ENCODE measurements around the gene WNT3A. TPM values are rescaled to one million over a fixed set of nuclear protein-coding genes. Genes with fewer than 3 reads are reported as not detected.

Gene WNT3A
- total RNA-seq, 1 donor from 2014 or later = 0.06 TPM

DNA sequence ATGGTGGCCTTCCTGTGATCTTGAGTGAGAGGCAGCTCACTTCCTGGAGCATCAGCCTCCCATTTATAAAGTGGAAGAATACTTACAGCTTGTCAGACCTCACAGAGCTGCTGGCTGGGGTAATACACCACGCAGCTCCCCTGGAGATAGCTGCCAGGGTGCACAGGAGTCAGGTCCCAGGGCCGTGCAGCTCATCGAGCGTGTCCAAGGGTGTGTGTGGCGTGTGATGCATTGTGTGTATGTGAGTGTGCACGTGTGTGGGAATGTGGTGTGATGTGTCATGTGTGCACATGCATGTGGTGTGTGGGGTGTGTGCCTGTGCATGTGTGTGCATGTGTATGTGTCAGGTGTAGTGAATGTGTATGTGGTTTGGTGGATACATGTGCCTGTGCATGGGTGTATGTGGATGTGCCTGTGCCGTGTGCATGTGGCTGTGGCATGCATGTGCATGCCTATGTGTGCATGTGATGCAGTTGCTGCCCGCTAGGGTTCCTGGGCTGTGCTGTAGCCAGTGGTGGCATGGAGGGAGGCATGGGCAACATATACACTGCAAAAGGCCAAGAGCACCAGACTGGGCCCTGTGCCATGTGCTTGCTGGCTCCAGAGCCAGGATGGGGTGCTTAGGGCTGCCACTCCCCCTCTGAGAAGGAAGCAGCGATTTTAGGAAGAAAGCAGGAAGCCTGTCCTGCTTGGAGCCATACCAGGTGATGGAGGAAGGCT, 24.6 kb downstream of the WNT3A start:
- no peak for DNase-seq (ENCODE audit: low spot score)

DNA sequence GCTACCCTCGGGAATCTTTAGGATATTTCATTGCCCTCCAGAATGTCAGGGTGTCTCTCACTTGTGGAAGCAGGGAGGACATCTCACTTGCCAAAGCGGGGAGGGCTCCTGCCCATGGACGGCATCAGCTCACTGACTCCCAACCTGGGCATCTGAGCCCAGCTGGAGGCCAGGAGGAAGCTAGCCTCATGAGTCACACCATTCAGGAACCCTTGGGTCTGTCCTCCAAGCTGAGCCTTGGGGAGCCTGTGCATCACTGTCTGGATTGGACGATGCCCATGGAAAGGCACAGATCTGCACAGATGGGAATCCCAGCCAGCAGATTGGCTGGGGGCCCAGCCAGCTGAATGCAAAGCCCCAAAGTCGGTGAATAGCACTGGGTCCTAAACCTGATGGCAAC, 25.2 kb downstream of the WNT3A start:
- DNase-seq (ENCODE audit: low spot score) = no peak

DNA sequence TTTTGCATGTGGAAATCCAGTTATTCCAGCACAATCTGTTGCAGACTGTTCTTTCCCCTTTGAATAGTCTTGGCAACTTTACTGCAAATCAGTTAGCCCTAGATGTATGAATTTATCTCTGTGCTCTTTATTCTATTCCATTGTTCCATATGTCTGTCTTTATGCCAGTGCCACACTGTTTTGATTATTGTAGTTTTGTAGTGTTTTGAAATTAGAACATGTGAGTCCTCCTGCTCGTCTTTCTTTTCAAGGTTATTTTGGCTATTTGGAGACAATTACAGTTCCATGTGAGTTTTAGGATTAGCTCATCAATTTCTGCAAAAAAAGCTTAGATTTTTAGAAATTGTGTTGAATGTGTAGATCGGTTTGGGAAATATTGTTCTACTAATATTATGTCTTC, 26.6 kb downstream of the WNT3A start:
- no peak for DNase-seq (ENCODE audit: low spot score)

DNA sequence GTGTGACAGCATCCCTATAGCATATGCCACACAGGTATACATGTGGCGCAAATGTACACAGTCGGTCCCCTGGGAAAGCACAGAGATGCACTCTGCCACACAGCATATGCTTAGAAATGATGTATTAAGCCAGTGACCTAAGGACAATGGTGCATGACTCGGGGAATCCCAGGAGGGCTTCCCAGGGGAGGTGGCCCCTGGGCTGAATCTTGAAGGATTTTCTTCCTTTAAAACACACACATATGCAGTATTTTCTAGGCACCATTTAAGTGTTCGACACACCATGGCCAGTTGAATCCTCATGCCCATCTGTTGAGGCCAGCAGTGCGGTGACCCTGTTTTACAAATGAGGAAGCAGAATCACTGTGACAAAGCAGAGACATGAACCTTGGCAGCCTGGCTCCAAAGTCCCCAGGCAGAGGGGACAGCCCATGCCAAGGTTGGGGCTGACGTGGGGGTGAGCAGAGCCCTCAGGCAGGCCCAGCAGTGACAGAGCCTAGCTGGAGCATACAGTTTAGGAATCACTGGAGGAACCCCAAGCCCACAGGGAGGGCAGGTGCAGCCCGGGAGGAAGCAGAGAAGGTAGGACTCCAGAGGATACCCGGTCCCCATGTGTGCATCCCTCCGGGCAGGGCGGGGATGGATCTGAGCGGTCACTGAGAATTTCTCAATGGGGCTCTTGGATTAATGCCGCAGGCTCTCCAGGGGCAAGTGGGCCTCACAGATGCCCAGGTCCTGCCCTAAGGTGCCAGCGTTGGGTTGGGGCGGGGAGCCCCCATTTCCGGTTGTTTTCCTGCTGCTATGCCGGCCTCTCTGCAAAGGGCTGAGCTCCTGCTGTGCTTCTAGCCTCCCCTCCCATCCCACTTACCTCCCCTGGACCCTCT, 28.4 kb downstream of the WNT3A start:
- DNase-seq (ENCODE audit: low spot score) = no peak

DNA sequence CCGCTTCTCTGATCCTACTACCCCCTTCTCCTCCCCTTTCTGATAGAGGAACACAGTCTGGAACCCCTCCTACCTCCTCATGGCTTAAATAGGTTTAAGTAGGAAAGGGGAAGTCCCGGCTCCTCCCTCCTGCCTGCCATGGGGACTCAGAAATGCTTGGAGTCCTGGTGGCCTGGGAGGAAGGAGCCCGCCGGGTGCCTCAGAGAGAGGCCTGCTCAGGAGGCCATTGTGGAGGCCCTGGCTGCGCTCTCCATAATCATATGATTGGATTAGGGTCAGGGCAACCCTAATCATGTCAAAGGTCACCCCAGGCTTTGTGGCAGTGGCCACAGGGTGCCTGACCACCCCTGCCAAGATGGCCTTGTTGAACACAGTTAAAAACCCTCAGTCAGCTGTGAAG, 29.0 kb downstream of the WNT3A start:
- DNase-seq (ENCODE audit: low spot score) = no peak

DNA sequence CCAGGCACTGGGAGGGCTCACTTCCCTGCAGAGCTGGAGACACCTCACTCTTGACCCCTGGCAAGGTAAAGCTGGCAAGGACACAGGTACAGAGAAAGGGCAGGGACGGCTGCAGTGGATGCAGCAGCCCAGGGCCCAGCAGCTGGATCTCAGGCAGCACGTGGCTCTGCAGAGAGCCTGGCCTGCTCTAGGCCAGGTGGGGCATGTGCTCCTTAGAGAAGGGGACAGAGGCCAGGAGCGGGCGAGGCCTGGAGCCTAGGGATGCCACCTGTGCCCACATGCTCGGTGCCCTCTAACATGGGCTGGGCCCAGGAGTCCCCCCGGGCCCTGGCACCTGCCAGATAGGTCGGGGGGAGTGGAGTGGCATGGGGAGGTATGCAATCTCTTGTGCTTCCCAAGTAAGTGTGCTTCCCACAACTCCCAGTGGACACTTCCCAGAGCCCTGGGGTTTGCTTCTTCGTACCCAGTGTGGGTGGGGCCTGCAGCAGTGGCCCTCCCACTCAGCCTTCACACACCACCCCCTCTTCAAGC, 30.0 kb downstream of the WNT3A start:
- DNase-seq (ENCODE audit: low spot score) = no peak

DNA sequence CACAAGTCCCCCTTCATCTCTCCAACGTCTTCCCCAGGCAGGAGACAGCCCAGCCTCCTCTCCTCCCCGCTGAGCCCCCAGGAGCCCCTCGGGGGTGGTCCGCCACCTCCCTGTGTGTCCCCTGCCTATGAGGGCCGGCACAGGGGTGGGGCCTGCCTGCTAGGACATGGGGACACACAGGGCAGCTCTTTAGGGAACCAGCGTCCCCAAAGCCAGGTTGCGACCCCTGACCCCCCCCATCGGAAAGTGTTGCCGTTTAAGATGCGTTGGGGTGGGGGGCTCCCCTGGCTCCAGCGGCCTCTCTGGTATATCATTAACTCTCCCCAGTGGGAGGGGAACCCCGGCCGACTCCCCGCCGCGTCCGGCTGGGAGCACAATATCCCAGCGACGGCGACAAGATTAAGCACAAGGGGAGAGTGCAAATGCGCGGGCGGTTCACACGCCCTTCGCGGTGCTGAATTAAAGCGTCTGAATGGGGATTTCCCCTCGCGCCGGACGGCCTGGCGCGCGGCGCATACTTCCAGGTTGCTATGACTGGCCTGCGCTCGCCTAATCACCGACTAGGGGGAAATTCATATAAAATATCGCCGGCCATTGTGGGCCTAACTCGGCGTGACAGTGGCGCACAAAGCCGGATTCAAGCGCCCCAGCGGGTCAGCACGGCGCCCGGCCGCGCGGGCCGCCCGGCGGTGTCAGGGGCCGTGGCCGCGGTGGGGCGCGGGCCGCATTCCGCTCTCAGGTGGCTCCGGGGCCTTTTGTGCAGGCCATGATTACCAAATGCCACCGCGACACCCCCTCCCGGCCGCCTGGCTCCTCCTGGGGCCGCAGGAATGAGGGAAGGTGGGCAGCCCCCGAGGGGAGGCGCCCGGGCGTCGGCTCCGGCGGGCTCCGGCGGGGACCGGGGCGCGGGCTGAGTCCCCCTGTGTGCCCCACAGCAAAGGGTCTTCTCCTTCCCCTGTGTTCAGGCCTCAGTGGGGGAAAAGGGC, 30.9 kb downstream of the WNT3A start:
- no peak for DNase-seq (ENCODE audit: low spot score)

DNA sequence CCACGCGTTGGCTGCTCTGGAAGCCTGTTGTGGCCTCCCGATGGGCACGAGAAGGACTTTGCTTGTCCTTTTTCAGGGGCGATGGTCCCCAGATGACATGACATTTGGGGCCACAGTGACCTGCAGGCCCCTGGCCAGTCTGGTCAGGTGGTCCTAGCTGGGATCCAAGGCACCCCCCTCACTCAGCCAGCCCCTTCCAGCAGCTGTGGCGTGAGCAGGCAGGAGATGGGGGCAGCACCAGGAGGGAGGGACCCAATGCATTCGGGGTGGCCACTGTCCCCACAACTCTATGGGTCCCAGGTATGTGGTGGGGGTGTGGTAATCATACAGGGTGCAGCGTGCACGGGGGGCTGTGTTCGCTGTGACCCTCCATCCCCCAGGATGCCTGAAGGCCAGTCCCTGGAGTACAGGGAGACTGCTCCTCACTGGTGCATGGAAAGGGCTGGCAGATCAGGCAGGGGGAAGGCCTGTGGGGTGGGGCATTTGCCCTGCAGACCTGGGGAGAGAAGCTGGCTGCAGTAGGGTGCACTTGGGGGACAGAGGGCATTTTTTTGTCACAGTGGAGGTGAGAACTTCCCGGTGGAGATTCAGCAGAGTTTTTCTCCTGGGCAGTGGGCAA, 31.7 kb downstream of the WNT3A start:
- DNase-seq (ENCODE audit: low spot score) = no peak

DNA sequence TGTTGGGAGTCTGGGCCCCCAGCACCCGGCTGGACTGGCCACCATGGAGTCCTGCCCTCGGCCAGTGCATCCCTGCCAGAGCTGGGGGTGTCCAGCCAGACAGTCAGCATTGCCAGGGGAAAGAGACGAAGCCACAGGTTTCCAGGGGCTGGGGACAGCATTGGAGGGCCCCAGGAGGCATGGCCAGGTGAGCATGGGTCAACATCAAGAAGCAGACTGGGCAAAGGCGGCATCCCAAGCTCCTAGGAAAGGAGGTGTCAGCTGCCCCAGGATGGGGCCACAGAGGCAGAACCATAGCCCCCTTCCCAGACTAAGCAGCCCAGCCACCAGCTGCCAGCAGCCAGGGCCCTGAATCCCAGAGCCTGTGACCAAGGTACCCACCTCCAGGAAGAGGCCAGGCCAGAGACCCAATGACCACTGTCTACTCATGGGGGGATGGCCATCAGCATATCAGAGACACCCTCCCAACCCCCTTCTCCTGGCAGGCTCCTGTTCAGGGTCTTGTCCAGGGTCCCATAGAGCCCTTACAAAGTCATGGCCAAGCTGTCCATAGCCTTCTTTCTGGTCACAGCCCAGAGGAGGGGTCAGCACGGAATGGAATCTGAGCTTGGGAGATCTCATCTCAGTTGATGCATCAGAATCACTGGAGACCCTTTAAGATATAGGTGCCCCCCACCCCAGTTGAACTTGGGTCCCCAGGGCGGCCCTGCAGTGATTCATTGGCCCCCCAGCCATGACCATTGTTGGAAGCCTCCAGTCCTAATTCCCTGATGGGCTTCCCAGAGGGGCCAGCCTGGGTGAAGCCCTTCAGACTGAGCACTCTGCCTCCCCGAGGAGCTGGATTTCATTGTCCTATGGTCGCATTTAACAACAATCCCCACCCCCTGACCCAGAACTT, 32.5 kb downstream of the WNT3A start:
- DNase-seq (ENCODE audit: low spot score) = no peak

DNA sequence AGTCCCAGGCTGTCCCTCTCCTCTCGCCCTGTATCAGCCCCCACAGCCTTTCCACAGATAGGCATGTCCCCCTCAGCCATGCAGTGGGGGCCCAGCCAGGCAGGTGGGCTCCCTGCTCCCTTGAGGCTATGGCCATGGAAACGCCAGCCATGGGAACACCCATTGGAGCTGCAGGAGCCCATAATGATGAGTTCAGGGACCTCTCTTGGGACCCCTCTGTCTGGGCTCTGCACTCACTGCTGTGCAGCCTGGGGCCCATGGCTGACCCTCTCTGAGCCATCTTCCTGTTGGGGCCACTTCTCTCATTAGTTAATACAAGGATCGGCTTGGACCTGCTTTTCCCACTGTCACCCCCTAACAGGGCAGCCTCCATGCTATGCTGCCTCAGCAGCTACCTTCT, 33.2 kb downstream of the WNT3A start:
- DNase-seq (ENCODE audit: low spot score) = no peak

DNA sequence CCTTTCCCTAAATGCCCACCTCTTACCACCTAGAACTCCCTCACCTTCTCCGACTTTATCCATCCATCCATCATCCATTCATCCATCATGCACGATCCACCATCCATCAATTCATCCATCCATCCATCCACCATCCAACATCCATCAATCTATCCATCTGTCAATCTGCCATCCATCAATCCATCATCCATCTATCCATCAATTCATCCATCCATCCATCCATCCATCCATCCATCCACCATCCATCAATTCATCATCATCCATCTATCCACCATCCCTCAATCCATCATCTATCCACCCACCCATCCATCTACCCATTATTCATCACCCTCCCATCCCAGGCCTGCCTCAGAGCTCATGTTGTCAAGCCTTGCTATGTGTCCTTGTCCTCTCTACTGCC, 34.5 kb downstream of the WNT3A start:
- DNase-seq (ENCODE audit: low spot score) = no peak

DNA sequence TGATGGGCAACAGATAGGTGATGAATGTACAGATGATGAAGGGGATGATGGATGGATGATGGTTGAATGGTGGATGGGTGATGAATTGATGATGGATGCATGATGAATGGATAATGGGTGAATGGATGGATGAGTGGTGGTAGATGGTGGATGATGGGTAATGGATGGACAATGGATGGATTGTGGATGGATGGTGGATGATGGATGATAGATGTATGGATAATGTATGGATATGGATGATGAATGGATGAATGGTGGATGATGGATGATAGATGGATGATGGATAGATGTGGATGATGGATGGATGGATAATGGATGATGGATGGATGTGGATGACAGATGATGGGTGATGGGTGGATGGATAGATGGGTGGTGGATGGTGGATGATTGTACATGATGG, 35.7 kb downstream of the WNT3A start:
- no peak for DNase-seq (ENCODE audit: low spot score)

DNA sequence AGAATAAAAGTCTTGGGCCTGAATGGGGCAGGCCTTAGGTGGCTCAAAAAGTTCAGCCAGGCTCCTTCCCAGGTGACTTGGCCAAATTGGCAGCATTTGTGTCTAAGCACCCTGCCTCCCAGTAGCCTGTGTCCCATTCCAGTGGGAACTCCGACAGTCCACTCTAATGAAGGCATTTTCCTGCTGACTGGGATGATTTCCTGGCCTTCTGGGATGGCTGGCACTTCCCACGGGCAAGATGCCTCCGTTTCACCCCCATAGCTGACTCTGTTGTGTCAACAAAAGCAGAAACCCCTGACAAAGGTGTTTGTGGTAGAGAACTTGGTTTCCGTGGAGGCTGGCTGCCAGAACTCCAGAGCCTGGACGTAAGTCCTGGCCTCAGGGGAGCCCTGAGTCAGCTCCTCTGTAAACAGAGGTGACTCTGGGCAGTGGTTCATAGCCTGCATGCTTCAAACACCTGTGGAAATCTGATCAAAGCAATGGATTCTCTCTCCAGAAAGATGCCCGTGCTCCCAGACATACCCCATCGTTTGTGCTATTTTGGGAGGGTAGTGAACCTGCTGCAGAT, 36.6 kb downstream of the WNT3A start:
- no peak for DNase-seq (ENCODE audit: low spot score)

DNA sequence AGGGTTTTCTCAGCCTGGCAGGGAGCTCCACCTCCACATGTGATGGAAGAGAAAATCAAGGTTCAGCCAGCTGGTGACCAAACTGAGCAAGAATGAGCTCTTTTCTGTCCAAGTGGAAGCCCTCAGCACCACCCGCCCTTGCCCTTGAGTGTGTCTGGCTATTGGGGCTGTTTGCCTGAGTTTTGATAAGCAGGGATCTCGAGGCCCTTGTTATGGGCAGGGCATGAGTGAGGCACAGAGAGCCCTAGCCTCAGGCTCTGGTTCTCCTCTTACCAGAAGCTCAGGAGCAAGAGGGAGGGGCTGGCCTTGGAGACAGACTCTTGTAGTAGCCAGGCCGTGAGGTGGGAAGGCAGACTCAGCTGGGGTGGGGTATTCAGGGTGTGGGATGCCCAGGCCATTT, 38.2 kb downstream of the WNT3A start:
- no peak for DNase-seq (ENCODE audit: low spot score)

DNA sequence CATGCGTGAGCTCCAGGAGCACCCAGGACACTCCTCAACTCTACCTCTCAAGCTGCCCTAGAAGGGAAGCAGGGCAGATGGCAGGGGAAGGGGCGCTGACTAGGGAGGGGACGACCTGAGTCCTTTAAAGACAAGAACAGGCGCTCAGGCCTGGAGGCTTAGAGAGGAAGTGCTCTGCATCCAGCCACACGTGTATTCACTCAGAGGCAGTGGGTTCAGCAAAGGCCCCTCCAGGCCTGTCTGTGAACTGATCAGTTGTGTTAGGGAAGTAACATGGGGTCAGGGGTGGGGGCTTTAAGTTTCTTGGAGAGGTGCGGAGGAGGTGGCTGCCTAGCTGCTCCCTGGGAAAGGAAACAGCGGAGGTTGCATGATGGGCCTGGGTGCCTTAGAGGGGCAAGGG, 38.6 kb downstream of the WNT3A start:
- peak; percentile 8 for DNase-seq (ENCODE audit: low spot score)

DNA sequence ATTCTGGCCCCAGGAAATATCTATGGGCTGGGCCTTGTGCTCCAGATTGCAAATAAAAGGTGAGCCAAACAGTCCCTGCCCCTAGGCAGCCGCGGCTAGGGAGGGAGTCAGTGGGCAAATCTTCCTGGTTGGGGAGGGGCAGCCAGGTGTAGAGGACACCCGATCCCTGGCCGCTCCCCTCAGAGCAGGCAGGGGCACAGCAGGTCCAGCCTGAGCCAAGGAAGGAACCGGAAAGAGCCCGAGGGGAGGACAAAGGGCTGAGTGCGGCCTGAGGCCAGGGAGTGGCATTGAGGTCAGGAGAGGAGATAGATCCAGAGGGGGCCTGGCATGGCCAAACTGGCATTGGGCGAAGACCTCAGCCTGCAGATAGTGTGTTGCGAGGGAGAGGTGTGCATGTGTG, 39.1 kb downstream of the WNT3A start:
- peak; percentile 9 for DNase-seq (ENCODE audit: low spot score)

DNA sequence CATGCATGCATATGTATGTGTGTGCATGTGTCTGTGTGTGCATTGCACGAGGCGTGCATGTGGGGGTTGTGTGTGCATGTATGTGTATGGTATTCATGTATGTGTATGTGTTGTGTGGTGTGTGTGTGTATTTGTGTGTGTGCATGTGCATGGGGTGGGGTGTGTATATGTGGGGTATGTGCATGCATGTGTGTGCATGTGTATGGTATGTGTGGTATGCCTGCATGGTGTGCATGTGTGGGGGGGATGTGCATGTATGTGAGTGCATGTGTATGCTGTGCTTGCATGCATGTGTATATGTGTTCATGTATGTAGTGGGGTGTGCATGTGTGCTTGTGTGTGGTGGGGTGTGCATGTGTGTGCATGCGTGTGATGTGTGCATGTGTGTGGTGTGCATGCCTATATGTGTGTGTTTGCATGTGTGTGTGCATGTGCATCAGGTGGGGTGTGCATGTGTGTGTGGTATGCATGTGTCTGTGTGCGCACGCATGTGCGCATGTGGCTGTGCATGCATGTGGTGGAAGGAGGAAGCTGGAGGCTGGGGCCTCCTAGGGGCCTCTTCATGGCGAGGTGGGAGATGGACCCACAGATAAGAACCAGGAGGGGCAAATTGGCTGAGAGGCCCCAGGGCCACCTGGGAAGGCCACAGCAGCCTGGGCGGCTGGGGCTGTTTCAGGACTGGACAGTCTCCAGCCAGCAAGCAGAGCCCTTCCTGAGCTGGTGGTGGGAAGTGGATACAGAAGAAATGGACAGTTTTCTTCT, 39.8 kb downstream of the WNT3A start:
- no peak for DNase-seq (ENCODE audit: low spot score)

DNA sequence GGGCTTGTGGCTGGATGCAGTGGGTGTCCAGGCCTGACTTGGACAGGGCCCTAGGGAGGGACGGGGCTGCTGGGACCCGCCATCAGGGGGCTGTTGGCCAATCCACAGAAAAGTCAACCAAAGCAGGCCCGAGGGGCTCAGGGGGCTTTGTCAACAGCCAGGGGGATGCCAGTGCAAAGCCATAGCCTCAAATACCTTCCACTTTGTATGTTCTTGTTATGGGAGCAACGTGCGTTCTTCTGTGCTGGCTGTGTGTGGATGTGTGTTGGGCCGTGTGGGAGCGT, 40.3 kb downstream of the WNT3A start:
- DNase-seq (ENCODE audit: low spot score) = no peak

DNA sequence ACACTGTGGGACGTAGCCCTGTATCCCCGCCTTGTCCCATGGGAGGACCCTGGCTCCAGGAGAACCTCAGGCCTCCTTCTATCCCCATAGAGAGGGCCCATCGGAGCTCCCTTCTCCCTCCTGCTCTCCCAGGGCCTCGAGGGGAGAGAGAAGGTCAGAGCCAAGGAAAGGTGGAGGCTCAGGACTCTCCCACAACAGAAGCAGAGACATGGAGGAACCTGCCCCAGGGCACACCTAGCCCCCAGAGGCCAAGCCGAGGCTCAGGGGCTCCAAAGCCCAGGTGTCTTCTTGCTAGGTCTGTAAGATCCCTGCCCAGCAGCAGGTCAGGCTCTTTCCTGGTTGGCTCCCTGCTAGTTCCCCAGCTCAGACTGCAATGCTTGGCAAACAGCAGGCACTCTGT, 41.3 kb downstream of the WNT3A start:
- DNase-seq (ENCODE audit: low spot score) = no peak

Data from mucosa of gallbladder (tissue), 1 donor.